Esophagus muscularis mucosa (tissue), 4 donors: ENCODE data around the gene TXNDC15. TPM values are rescaled to one million over a fixed set of nuclear protein-coding genes. Genes with fewer than 3 reads are reported as not detected.

Source experiments
- DNase-seq: peaks from one replicate; pipeline ENCODE4 v3.0.0-alpha.2; 2017; ENCODE audit errors: extremely low spot score
- H3K27ac ChIP-seq, 4 donors: fragments of 200-600 bp; sonication (generic); replicated peaks in 1 of 4; 1 replicate in 3 of 4; 2 replicates in 1 of 4; pipeline ENCODE4 v1.5.1; 2016 to 2019; ENCODE audit warnings: mild to moderate bottlenecking in 1 of 4
- H3K27me3 ChIP-seq, 4 donors: fragments of 200-600 bp; sonication (generic); one replicate each; pipeline versions ENCODE4 v1.5.1 to v1.6.0; 2016 to 2019
- H3K36me3 ChIP-seq, 4 donors: fragments of 200-600 bp; sonication (generic); one replicate each; pipeline ENCODE4 v1.5.1; 2016 to 2019
- H3K4me1 ChIP-seq, 4 donors: fragments of 200-600 bp; sonication (generic); one replicate each; pipeline ENCODE4 v1.5.1; 2016 to 2019
- H3K4me3 ChIP-seq, 4 donors: fragments of 200-600 bp; sonication (generic); 1 replicate in 2 of 4; 2 replicates in 2 of 4; pipeline ENCODE4 v1.5.1; 2016 to 2019; ENCODE audit warnings: mild to moderate bottlenecking in 4 of 4, moderate library complexity in 1 of 4
- H3K9me3 ChIP-seq, 4 donors: fragments of 200-600 bp; sonication (generic); 1 replicate in 3 of 4; 2 replicates in 1 of 4; pipeline ENCODE4 v1.5.1; 2016 to 2019
- CTCF ChIP-seq, 3 experiments: fragments of 200-600 bp in 2 of 3; fragments of 450-650 bp in 1 of 3; sonication (generic) in 2 of 3; IDR thresholded peaks; one replicate each; pipeline ENCODE4 v1.5.1; 2017 to 2019; ENCODE audit warnings: antibody characterized with exemption in 3 of 3, mild to moderate bottlenecking in 2 of 3, moderate library complexity in 1 of 3
- EP300 ChIP-seq: sonication (generic); formaldehyde crosslinking; IDR thresholded peaks from one replicate; pipeline ENCODE4 v1.6.1; 2017; ENCODE audit warnings: antibody characterized with exemption
- POLR2A ChIP-seq: fragments of 450-650 bp; IDR thresholded peaks from one replicate; pipeline ENCODE4 v1.6.1; 2017; ENCODE audit warnings: antibody characterized with exemption, moderate library complexity, mild to moderate bottlenecking, low read depth
- POLR2AphosphoS5 ChIP-seq, 2 donors: sonication (generic); formaldehyde crosslinking; IDR thresholded peaks; one replicate each; pipeline ENCODE4 v1.6.1; 2017; ENCODE audit warnings: antibody characterized with exemption in 2 of 2
- WGBS: methylation state at CpG from one replicate; pipeline ENCODE4 v1.1.5; 2018; 5-methylcytosine and 5-hydroxymethylcytosine counted together
- intact Hi-C: fragments of 100-400 bp; cut with DNase I; formaldehyde crosslinking; loops from one replicate; pipeline ENCODE4 v1.15.1; 2023
- total RNA-seq, 4 donors: library from RNA; depleted of rRNA; stranded (reverse); fragments of >200 nt; gene quantifications; one replicate each; pipeline versions ENCODE4 v1.1.0 to v1.2.1, GENCODE V29; 2016

The TXNDC15 gene
- total RNA-seq, 4 donors from 2014 or later: 71.4 to 123 (median 93.9) TPM

GRCh38 chr5:134887593-134888159, 13.5 kb downstream of the TXNDC15 start:
- TF ChIP-seq EP300 (no peak), CTCF (IDR thresholded peaks at IDR 0.05) (no peak), POLR2A (no peak), POLR2AphosphoS5 (IDR thresholded peaks at IDR 0.05) (no peak)
- 87% methylated on average over 14 of the region's 14 CpGs for WGBS
- H3K36me3 ChIP-seq: peaks cover 0 to 48% (median 29%) of the 10 kb centered on the region in 4 donors
- H3K9me3 ChIP-seq: no peaks in the 10 kb centered on the region
- H3K27ac ChIP-seq: no peak overlapping the region
- H3K4me3 ChIP-seq: no peak overlapping the region
- no peak for DNase-seq
- intact Hi-C loops: no loop called here
- no peaks in the 10 kb centered on the region for H3K27me3 ChIP-seq
- H3K4me1 ChIP-seq: peaks cover 0 to 10% (median 4%) of the 10 kb centered on the region in 4 donors

GRCh38 chr5:134889335-134889734, 15.2 kb downstream of the TXNDC15 start:
- no peak overlapping the region for H3K4me3 ChIP-seq
- H3K9me3 ChIP-seq: no peaks in the 10 kb centered on the region
- intact Hi-C loops: no loop called here
- TF ChIP-seq CTCF (IDR thresholded peaks at IDR 0.05): no peak
- no peak for TF ChIP-seq EP300
- TF ChIP-seq POLR2A: no peak
- TF ChIP-seq POLR2AphosphoS5 (IDR thresholded peaks at IDR 0.05): no peak
- peaks cover 0 to 10% (median 4%) of the 10 kb centered on the region in 4 donors for H3K4me1 ChIP-seq
- DNase-seq: no peak
- H3K27me3 ChIP-seq: no peaks in the 10 kb centered on the region
- H3K36me3 ChIP-seq: peaks cover 0 to 60% (median 42%) of the 10 kb centered on the region in 4 donors
- H3K27ac ChIP-seq: no peak overlapping the region
- WGBS: 95% methylated on average over 8 of the region's 8 CpGs

DNA sequence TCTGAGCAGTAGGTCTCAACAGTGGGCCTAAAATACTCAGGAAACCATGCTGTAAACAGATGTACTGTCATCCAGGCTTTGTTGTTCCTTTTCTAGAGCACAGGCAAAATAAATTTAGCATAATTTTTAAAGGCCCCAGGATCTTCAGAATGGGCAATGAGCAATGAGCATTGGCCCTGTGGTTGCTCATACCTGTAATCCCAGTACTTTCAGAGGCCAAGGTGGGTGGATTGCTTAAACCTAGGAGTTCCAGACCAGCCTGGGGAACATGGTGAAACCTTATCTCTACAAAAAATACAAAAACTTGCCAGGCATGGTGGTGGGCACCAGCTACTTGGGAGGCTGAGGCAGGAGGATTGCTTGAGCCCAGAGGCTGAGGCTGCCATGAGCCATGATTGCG, 17.3 kb downstream of the TXNDC15 start:
- Histone ChIP-seq H3K9me3 (no peaks in the 10 kb centered on the region), H3K27ac (no peak overlapping the region), H3K36me3 (peaks cover 0 to 80% (median 51%) of the 10 kb centered on the region in 4 donors), H3K27me3 (no peaks in the 10 kb centered on the region), H3K4me1 (peaks cover 0 to 8% (median 2%) of the 10 kb centered on the region in 4 donors), H3K4me3 (no peak overlapping the region)
- TF ChIP-seq EP300: no peak
- intact Hi-C loops: no loop called here
- no peak for DNase-seq
- 100% methylated on average over 1 of the region's 1 CpG for WGBS

DNA sequence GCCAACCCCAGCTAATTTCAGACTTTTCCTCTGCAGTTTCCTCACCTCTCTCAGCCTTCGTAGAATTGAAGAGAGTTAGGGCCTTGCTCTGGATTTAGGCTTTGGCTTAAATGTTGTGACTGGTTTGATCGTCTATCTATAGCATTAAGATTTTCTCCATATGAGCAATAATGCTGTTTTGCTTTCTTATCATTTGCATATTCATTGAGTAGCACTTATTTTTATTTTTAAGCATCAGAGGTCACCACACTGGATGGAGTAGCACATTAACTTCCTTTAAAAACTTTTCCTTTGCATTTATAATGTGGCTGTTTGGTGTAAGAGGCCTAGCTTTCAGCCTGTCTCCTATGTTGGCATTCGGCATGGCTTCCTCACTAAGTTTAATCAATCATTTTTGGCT, 18.1 kb downstream of the TXNDC15 start:
- intact Hi-C loops: no loop called here
- 93% methylated on average over 3 of the region's 3 CpGs for WGBS
- no peak for TF ChIP-seq POLR2A
- no peak for TF ChIP-seq CTCF (IDR thresholded peaks at IDR 0.05)
- TF ChIP-seq EP300: no peak
- no peak for TF ChIP-seq POLR2AphosphoS5 (IDR thresholded peaks at IDR 0.05)
- Histone ChIP-seq H3K9me3 (no peaks in the 10 kb centered on the region), H3K36me3 (peaks cover 3 to 86% (median 58%) of the 10 kb centered on the region in 4 donors), H3K27ac (no peak overlapping the region), H3K27me3 (no peaks in the 10 kb centered on the region), H3K4me1 (peaks cover 0 to under 1% (median 0%) of the 10 kb centered on the region in 4 donors), H3K4me3 (no peak overlapping the region)
- no peak for DNase-seq

DNA sequence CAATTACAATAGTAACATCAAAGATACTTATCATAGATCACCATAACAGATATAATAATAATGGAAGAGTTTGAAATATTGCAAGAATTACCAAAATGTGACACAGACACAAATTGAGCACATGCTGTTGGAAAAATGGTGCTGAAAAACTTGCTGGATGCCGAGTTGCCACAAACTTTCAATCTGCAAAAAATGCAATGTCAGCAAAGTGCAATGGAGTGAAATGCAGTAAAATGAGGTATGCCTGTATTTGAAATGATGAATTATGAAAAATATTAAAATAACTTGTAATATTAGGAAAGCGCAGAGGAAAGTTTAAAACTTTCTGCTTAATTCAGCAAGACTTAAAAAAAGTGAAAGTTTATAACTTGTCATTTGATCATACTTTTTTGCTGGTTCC, 18.8 kb downstream of the TXNDC15 start:
- Histone ChIP-seq H3K4me3 (no peak overlapping the region), H3K27me3 (no peaks in the 10 kb centered on the region), H3K36me3 (peaks cover 10 to 89% (median 60%) of the 10 kb centered on the region in 4 donors), H3K4me1 (no peaks in the 10 kb centered on the region), H3K9me3 (no peaks in the 10 kb centered on the region), H3K27ac (no peak overlapping the region)
- 90% methylated on average over 2 of the region's 2 CpGs for WGBS
- DNase-seq: no peak
- intact Hi-C loops: no loop called here
- no peak for TF ChIP-seq CTCF (IDR thresholded peaks at IDR 0.05)
- TF ChIP-seq POLR2AphosphoS5 (IDR thresholded peaks at IDR 0.05): no peak
- no peak for TF ChIP-seq POLR2A
- no peak for TF ChIP-seq EP300
